Measurements from ENCODE around the gene VWA3A.

- TF ChIP-seq CTCF (IDR thresholded peaks at IDR 0.05): no peak
- TF ChIP-seq EP300 (IDR thresholded peaks at IDR 0.05): no peak
- no peak for TF ChIP-seq POLR2A (IDR thresholded peaks at IDR 0.05)
Observed at GRCh38 chr16:22151246-22151998, 59.1 kb downstream of the VWA3A start.
